ENCODE data around the gene CYP2W1. TPM values are rescaled to one million over a fixed set of nuclear protein-coding genes. Genes with fewer than 3 reads are reported as not detected.

The CYP2W1 gene
- total and polyA plus RNA-seq, 2 donors (not counting 3 experiments of a cell fraction or from before 2014, with no cell fraction given): not detected

- DNase-seq (ENCODE audit: low read depth, low spot score) (no peak), FAIRE-seq (no peak)
- Histone ChIP-seq H3K27me3 (ENCODE audit: control insufficient read depth in 2 of 2, insufficient read depth in 2 of 2, low read length in 2 of 2) (no peaks in the 10 kb centered on the region), H3K27ac (ENCODE audit: insufficient read depth, low read depth, low read length) (no peak overlapping the region), H3K9ac (replicated peaks; ENCODE audit: extremely low read depth, insufficient read depth, low read length) (no peak overlapping the region), H3K9me1 (replicated peaks; ENCODE audit: control insufficient read depth, extremely low read depth, insufficient read depth, low read length) (no peaks in the 10 kb centered on the region), H3K36me3 (ENCODE audit: control insufficient read depth in 2 of 2, extremely low read depth in 1 of 2, insufficient read depth in 2 of 2, low read length in 2 of 2) (no peaks in the 10 kb centered on the region), H3K79me2 (ENCODE audit: control insufficient read depth, insufficient read depth, low read length) (no peaks in the 10 kb centered on the region), H2AFZ (ENCODE audit: low read depth, low read length) (no peak overlapping the region), H4K20me1 (replicated peaks; ENCODE audit: control insufficient read depth, extremely low read depth, insufficient read depth, low read length) (no peaks in the 10 kb centered on the region), H3K9me3 (replicated peaks; ENCODE audit: control insufficient read depth, insufficient read depth, low read length) (no peaks in the 10 kb centered on the region), H3K4me3 (replicated peaks in 1 of 3; ENCODE audit: insufficient read depth in 1 of 3, low read depth in 1 of 3, low read length in 3 of 3) (no peak overlapping the region), H3K4me1 (ENCODE audit: control insufficient read depth, extremely low read depth, insufficient read depth, low read length) (peaks cover 2% of the 10 kb centered on the region), H3K4me2 (ENCODE audit: insufficient read depth, low read length) (no peak overlapping the region)
- ChIA-PET CTCF (interaction anchor here (1.5 to 3.2 kb wide), 2 partner anchors 81 to 192 kb away, joined by 3 to 14 read pairs; no protein-coding TSS in a partner anchor), POLR2A (no interaction called here)
- intact Hi-C loops (cut with micrococcal nuclease): no loop called here
- dilution Hi-C loops (cut with MboI; ENCODE audit: extremely low pct_ligation_motif_present, low sequenced_read_pairs): no loop called here
- BruUV-seq (replicated peaks): no TSS peak
- no peak for TF ChIP-seq CTCF (IDR thresholded peaks at IDR 0.05; ENCODE audit: extremely low read depth in 1 of 2, insufficient read depth in 1 of 2, low read depth in 1 of 2, low read length in 2 of 2)
- TF ChIP-seq MAX (IDR thresholded peaks at IDR 0.05; ENCODE audit: insufficient read depth, insufficient read length): no peak
- TF ChIP-seq GATA2 (IDR thresholded peaks at IDR 0.05; ENCODE audit: insufficient read depth, insufficient read length, low read depth, low read length): no peak
- no peak for TF ChIP-seq EZH2 (IDR thresholded peaks at IDR 0.05; ENCODE audit: borderline replicate concordance, low read depth, low read length, severe bottlenecking)
- no peak for TF ChIP-seq POLR2A (IDR thresholded peaks at IDR 0.05; ENCODE audit: low read depth, low read length)
- no peak for TF ChIP-seq FOS (IDR thresholded peaks at IDR 0.05; ENCODE audit: borderline replicate concordance, insufficient read depth, low read length)
These were observed 1.6 kb downstream of the CYP2W1 start for GRCh38 chr7:984361-985126.

All from endothelial cell of umbilical vein (primary cell).